EH (cell line): ENCODE measurements around the gene CTNNA3.

Experiments
- DNase-seq: peaks from one replicate; pipeline ENCODE4 v3.0.0-alpha.2; 2015; ENCODE audit warnings: low read depth

CTNNA3 gene

GRCh38 chr10:66860376-66860945 lies 835.5 kb downstream of the CTNNA3 start:
- DNase-seq, result no peak

GRCh38 chr10:66852811-66853210 lies 843.2 kb downstream of the CTNNA3 start:
- no peak for DNase-seq

GRCh38 chr10:66848856-66849255 lies 847.1 kb downstream of the CTNNA3 start:
- no peak for DNase-seq

DNA sequence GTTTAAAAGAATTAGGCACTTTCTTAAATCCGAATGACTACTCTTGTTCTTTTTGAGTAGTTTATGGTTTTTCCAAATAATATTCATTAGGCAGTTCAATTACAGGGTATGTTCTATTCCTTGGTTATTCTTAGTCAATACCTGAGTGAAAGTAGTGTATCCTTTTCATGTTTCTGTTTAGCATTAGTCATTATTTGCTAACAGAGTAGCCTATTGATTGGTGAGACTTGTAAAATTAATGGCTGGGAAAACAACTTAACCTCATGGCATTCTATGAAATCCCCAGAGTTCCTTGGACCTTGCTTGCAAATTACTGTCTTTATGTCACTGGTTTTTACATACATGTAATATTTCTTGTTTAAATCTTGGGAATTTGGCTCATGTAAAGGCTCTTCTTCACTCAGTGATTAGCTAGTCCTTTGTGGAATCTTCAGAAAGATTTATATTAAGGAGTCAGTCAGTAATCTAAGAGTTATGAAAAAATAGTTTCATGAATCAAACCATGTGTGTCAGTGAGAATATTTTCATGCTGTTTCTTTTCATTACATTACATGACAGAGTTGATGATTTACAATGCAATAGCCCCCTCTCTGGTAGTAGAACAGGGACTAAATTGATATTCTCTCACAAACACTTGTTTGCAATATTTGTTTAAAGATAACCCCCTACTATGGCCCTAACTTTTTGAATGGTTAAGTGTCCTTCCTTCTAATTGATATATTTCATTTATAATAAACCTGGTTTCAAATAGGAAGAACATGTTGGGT lies 851.6 kb downstream of the CTNNA3 start:
- DNase-seq, result no peak

GRCh38 chr10:66843396-66843795 lies 852.6 kb downstream of the CTNNA3 start:
- DNase-seq, result peak; percentile 1

DNA sequence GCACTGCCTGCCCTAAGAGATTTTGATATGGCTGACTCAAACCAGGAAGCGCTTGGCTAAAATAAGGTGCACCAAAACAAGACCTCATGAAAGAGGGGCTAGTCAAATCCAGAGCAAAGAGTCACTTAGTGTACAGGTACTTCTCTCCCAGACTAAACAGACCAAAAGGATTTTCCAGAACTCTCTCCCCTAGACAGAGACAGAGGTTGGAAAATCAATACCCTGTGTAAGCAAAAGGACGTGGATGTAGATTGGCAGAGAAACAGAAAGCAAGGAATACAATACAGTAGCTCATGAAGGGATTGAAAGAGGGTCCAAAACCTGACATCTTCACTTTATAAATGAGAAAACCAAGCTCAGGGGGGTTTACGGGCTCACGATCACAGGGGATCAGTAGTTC lies 853.1 kb downstream of the CTNNA3 start:
- no peak for DNase-seq

DNA sequence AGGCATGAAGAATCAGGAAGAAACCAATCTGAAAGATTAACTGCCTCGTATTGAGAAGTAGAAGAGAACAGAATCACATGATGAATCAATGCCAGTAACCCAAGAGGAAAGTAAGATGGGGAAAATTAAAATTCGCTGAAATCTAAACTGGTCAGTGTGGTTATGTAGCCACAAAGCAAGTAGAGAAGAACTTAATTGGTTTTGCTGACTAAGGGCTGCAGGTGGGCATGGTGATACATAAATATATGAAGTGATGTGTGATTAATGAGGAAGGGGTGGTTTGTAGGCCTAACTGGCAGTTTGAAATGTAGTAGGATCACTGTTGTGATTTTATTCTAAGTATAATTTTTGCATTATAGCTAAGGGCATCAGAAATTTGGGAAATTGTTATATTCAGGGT lies 853.6 kb downstream of the CTNNA3 start:
- DNase-seq, result no peak

- DNase-seq, result no peak
These were observed 857.3 kb downstream of the CTNNA3 start for GRCh38 chr10:66838656-66839055.

DNA sequence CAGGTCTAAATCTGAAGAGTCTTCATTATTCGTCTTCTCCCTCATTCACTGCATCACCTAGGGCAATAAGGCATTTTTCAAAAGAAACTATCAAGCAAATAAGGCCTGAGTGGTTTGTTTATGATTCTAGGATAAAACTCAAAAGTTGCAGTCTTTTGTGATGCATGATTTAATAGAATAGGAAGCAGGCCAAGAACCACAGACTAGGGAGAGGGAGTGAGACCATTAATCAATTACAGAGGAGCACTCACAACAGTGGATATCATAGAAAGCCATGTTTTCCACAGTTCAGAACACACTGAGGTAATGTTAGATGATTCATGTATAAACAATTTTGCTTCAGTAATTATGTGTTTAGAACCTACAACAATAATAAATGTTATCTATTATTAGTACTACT lies 858.0 kb downstream of the CTNNA3 start:
- peak; percentile 42 for DNase-seq

DNA sequence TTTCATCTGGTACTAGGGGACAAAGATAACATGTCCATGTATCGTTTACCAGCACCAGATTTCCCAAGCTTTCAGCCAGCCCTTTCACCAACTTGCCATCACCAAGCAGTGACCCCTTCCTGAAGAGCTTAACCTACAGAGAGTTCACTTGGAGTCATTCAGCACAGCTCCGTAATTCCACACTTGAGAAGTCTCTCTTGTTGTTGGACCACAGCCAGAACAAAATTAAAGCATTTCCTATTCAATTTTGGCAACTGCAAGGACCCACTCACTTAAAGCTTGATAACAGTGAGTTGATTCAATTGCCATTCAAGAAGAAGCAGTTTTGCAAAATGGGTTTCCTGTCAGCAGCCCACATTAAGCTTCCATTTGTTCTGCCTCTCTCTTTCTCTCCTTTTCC lies 858.7 kb downstream of the CTNNA3 start:
- no peak for DNase-seq

DNA sequence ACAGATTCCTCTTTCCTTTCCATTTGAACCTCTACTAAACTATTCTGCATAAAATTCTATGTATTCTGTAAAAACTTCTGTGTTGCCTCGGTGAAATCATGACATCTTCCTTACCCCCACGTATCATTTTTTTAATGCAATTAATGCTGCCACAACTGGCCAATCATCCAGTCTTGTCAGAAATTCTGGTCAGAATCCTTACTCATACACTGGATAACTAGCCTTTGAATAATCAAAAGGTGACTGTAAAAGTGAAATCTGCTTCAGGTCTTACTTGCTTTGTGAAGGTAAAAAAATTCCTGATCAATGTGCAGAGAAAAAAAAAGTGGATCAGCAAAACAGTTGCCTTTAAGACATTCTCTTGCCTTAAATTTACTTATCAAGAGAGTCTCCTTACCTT lies 859.2 kb downstream of the CTNNA3 start:
- no peak for DNase-seq

DNA sequence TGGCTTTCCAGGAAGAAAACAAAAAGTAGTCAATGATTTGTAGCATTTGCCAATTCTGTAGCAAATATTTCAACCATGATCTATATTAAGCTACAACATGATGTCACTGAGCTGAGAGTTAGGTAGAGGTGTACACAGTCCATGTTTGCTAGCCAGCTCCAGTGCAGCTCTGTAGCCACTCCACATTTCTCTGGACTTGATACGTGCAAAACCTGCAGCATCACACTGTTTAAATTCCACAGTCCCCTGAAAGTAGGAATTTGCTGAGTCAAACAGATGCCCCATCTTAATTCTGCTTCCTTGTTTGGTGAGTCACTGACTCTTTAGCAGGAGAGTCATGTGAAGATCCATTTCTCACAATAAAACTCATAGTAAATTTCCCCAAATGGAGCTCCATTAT lies 859.9 kb downstream of the CTNNA3 start:
- peak; percentile 59 for DNase-seq

DNA sequence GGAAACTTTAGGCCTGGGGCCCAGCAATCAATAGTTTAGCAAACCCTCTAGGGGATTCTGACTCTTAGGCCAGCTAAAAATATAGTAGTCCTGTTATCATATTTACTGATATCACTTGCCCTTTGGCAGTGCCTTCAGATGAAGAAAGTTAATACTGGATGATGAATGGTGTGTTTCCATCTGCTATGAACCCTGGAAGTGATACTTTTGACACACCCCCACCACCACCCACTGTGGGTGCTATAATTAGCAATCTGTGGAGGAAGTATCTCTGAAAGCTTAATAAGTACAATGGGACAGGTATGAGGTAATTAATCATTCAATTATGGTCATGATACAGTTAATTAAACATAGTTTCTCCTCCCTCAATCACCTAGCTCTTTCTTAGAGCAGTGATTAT lies 860.6 kb downstream of the CTNNA3 start:
- DNase-seq, result no peak

DNA sequence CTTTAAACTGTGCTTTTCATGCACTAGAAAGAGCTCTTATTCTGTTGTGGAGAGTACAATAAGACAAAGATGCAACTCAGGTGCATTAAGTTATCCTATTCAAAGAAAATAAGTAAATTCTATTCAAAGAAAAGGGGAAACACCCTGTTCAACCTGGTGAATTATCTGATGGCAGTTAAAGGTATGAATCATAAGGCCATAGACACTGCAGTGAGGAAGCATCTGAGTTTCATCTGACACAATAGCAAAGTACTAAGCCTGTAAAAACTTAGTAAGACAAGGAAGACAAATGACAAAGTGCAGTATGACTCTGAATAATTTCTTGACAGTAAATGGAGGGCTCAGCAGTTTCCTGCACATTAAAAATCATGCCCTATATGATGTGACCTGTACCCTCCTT lies 861.2 kb downstream of the CTNNA3 start:
- no peak for DNase-seq

DNA sequence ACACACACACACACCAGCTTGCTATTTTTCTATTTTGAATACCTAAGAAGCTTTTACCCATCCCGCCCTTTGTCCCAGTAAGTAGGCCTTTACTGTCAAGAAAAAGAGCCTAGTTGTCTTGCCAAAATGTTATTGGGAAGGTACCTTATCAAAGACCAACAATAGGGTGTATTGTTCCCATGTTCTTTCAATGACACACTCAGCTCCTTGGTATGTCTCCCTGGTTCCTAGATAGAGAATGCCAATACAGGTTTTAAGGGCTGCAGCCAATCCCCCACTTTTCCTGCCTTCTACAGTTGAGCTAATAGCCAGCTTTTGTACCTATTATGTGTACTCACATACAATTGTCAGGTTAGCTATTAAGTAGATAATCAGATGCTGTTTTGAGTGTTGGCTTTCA lies 862.1 kb downstream of the CTNNA3 start:
- no peak for DNase-seq

DNA sequence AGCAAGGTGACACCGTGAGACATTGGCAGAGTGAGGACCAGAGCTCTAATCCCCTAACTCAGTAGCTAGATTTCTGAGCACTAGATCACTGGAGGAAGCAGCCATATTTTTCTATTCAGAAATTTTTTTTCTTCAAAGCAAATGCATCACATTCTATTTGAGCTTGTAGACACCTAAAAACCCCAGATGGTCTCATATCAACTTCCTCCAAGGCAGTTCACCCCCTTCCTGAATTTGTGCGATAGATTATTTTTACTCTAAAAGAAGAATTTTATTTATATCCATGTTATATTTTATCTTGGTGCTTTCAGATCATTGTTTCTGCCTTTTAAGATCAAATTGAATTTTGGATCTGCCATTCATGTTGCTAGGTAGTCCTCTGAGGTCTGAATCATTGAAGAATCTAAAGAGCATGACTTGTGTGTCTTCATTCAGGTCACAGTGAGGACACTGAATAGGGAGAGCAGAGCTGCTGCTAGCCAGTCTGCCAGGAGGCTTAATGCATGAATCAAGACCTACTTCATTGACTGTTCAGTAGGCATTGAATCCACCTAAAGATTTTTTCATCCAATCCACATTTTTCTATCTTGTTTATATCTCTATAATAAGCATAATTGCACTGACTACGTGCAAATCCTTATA lies 863.1 kb downstream of the CTNNA3 start:
- DNase-seq, result no peak

DNA sequence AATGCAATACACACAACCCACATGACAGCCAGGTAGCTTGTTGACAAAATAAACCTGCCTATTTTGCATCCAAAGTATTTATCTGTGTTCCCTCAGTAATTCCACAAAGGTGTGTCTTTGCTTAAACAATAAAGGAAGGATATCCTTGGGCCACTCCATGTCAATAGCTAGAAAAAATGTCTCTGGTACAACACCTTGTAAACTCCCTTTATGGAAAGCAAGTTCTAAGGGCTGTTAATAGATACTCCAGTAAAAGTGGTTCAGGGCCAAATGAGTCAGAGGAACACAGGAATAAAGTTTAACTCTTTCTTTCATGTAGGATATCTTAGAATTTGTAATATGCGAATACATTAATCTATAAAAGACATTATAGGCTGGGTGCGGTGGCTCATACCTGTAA lies 867.0 kb downstream of the CTNNA3 start:
- DNase-seq, result no peak

GRCh38 chr10:66827353-66827752 lies 868.6 kb downstream of the CTNNA3 start:
- DNase-seq, result peak; percentile 49

- no peak for DNase-seq
These were observed 872.7 kb downstream of the CTNNA3 start for GRCh38 chr10:66823301-66823700.

DNA sequence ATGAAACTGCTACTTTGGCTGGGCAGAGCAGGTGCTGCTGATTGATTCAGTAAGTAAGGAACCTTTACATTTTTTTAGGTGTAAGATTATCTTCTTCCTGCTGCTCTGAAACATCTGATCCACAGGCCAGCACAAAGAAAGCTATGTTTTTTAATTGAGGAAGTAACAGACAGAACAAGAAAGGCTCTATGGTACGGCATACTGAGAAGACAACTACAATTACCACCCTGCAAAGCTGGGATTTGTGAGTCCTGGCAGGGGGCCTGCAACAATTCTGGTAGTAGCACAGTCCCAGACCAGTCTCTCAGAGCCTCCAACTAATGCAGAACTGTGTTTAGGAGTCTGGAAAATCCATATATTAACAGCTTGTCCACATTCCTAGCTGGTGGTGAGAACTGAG lies 873.2 kb downstream of the CTNNA3 start:
- no peak for DNase-seq

DNA sequence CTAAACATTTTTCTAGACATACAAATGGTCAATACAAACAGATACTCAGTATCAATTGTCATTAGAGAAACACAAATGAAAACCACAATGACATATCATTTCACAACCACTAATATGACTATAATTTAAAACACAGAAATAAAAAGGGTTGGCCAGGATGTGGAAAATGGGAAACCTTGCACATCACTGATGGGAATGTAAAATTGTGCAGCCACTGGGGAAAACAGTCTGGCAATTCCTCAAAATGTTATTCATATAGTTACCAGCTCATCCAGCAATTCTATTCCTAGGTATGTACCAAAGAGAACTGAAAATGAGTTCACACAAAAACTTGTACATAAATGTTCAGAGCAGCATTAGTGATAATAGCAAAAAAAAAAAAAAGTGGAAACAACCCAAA lies 876.3 kb downstream of the CTNNA3 start:
- no peak for DNase-seq

- no peak for DNase-seq
These were observed 882.9 kb downstream of the CTNNA3 start for GRCh38 chr10:66813122-66813521.

- DNase-seq, result no peak
These were observed 884.8 kb downstream of the CTNNA3 start for GRCh38 chr10:66811211-66811610.

DNA sequence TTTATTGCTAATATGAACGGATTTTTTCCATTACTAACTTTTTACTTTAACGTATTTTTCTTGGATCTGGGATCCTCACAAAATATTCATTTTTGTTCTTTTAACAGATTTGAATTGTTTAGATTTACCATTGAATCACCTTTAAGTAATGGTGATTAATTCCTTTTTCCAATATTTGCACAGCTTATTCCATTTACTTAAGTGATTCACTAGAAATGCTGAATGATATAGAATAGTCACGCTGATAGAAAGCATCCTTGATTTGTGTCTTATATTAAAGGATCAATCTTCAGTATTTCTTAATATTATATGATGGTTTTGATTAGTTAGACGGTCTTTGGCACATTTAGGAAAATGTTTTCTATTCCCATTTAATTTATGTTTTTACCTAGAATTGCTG lies 886.6 kb downstream of the CTNNA3 start:
- DNase-seq, result no peak
